Measurements from ENCODE around the gene EFCAB6. TPM values are rescaled to one million over a fixed set of nuclear protein-coding genes. Genes with fewer than 3 reads are reported as not detected.

EFCAB6 gene
- total RNA-seq, 1 experiment from 2014 or later = 2.9 TPM

DNA sequence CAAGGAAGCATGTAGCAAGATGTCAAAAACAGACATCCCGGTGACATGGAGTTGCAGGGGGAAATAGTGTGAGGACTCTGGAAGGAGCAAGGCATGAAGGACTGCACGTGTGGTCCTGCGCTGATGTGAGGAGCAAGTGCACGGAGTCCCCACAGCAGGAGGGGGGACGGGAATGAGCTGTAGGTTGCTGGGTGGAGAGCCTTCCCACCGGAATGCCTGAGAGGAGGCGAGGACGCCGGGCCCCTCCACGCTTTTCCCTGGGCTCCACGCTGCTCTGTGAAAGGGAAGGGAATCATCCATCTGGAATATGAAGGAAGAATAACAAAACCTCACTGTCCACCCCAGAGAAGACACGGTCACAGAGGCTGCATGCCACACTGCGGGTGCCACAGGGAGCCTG, 23.6 kb upstream of the EFCAB6 start:
- no peak overlapping the region for H3K4me3 ChIP-seq
- no peaks in the 10 kb centered on the region for H3K9me3 ChIP-seq
- no peak for DNase-seq
- no peaks in the 10 kb centered on the region for H3K27me3 ChIP-seq
- H3K36me3 ChIP-seq = no peaks in the 10 kb centered on the region

DNA sequence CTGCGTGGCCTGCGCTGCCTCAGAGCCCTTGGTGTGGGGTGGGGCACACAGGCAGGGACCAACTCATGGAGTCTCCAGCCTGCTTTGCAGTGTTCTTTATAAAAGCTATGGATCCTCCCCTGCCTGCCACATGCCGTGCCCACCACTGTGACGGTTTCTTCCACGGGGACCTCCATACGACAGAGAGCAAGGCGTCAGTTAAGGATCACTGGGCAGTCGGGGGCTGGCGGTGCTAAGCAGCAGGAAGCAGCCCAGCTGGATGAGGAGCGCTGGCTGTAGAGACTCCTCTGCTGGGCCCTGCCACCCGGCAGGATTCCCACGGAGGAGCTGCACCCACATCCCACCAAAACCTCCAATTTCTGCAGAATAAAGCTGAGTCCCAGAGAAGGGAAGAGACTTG, 23.1 kb upstream of the EFCAB6 start:
- no peak overlapping the region for H3K4me3 ChIP-seq
- no peaks in the 10 kb centered on the region for H3K36me3 ChIP-seq
- H3K27me3 ChIP-seq = no peaks in the 10 kb centered on the region
- DNase-seq = no peak
- no peaks in the 10 kb centered on the region for H3K9me3 ChIP-seq

DNA sequence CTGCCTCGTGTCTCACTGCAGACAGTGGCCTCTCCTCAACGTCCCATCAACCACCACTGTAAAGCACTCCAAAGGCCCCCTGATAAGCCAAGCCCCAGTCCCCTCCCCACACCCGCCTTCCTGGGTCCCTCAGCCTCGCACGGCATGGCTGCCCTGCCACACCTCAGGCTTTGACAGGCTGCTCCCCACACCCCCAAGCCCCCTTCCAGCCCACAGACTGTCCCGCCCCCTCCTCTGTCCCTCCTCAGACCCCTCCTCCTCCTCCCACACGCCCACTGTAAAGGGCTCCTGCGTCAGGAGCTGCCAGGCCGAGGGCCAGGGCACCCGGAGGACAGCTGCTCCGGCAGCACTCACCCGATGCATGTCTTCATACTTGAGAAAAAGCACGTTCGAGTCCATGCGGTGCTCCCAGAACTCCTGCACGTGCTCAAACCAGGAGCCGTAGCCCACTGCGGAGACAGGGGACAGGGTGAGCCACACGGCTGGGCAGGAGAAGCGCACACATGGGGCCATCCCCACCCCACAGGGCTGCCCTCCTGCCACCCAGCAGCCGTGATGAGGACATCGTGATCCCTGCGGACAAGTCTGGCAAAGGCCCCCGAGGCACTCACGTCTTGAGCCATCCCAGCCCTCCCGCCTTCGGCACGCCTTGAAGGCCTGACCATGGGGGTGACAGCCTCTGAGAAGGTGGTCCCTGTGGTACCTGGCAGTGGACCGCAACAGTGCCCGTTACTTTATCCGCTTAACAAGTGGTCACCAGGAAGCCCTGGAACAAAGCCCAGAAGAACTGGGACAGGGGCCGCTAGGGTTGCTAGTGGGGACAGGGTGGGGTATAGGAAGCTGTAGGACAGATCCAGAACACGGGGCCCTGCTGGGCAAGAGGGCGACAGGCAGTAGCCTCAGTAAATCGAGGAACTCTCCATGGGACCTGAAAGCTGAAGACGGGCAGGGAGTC, 21.5 kb upstream of the EFCAB6 start:
- Histone ChIP-seq H3K27me3 (no peaks in the 10 kb centered on the region), H3K36me3 (no peaks in the 10 kb centered on the region), H3K4me3 (no peak overlapping the region), H3K9me3 (no peaks in the 10 kb centered on the region)
- DNase-seq = no peak

DNA sequence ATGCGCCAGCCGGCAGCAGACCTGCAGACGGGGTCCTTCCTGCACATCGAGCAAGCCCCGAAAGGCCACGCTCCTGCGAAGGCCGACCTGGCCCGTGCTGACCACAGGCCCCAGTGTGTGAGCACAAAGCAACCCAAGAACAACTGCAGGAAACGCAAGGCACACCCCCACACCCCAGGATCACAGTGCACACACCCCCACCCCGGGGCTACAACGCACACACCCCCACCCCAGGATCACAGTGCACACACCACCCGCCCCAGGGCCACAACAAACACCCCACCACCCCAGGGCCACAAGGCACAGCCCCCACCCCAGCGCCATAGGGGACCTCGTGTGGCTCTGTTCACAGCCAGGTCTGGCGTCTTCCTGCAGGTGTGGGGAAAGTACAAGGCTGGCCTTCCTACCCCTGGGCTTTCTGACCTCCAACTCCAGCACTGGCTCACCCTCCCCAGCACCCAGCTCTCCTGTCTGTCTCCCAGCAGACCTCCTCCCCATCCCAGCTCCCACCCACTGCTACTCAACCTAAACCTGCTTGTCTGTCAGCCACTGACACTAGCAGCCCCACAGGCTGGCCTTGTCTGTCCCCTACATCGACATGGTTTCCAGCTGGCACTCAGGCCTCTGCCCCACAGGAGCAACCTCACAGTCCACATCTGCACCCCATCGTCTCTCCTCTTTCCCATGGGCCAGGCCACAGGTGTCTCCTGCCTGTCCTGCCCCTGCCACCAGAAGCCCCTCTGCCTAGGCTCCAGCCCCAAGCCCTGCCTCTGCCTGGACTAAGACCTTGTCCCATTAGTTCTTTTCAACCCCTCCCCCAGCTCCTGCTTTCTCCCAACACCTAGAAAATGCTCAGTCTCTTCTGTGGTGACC, 20.5 kb upstream of the EFCAB6 start:
- DNase-seq = no peak
- H3K27me3 ChIP-seq = no peaks in the 10 kb centered on the region
- H3K4me3 ChIP-seq = no peak overlapping the region
- no peaks in the 10 kb centered on the region for H3K9me3 ChIP-seq
- no peaks in the 10 kb centered on the region for H3K36me3 ChIP-seq

DNA sequence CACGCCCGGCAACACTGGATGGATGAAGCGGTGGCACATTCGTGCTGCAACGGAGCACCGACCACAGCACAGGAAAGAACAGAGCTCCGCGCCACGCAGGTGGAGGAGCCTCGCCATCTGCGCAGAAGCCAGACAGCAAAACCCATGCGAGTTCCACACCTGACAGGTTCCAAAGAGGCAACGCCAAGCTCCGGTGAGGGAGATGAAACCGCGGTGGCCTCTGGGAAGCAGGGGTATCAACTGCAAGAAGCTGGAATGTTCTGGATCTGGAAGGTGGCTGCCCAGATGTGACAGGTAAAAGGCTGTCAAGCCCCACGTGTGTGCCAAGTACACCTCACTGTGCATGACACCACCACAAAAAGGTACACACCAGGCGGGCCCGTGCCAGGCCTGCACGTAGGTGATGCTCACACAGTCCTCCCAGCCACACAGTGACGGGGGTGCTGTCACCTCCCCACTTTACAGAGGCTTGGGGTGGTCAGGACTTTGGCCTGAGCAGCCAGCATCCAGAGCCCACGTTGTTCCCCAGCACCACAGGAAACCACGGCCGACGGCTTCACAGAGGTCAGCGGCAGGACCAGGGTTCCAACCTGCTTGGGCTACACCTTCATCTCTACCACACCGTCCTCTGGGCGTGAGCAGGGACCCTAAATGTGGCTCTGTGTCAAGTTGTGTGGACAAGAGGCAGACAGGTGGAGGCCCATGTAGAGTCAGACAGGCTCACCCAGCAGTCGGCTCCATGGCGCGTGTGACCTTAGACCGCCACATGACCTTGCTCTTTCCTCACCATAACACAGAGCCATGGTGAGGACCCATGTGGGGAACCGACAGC, 19.7 kb upstream of the EFCAB6 start:
- Histone ChIP-seq H3K9me3 (no peaks in the 10 kb centered on the region), H3K4me3 (no peak overlapping the region)
- no peak for DNase-seq

DNA sequence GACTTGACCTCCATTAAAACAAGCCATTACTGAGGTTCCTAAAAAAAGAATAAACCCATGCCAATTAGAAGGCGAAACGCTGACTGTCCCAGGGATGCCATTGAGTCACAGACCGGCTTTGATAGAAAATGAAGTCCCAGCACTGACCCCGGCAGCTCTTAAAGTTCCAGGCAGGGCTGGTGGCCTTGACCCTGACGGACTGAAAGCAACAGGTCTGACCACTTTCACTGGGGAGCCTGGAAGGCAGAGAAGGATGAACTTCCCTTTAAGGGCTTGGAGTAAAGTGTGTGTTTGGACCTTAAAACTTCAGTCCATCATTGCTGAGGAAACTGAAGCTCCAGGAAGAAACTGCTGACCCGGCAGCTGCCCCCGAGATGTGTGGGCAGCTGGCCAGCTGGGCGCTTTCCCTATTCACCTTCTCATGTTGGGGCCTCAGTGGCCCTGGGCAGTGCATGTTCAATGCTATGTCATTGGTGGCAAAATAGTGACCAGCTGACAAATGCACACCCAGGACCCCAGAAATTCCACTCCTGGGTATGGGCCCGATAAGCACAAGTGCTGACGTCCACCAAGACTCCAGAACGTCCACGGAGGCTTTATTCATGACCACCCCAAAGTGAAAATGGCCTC, 18.9 kb upstream of the EFCAB6 start:
- H3K27me3 ChIP-seq = no peaks in the 10 kb centered on the region
- H3K9me3 ChIP-seq = no peaks in the 10 kb centered on the region
- no peak overlapping the region for H3K4me3 ChIP-seq
- DNase-seq = no peak
- no peaks in the 10 kb centered on the region for H3K36me3 ChIP-seq

More for the DNA sequence above, 19.7 kb upstream of the EFCAB6 start:
- Histone ChIP-seq H3K36me3 (no peaks in the 10 kb centered on the region), H3K27me3 (no peaks in the 10 kb centered on the region)

DNA sequence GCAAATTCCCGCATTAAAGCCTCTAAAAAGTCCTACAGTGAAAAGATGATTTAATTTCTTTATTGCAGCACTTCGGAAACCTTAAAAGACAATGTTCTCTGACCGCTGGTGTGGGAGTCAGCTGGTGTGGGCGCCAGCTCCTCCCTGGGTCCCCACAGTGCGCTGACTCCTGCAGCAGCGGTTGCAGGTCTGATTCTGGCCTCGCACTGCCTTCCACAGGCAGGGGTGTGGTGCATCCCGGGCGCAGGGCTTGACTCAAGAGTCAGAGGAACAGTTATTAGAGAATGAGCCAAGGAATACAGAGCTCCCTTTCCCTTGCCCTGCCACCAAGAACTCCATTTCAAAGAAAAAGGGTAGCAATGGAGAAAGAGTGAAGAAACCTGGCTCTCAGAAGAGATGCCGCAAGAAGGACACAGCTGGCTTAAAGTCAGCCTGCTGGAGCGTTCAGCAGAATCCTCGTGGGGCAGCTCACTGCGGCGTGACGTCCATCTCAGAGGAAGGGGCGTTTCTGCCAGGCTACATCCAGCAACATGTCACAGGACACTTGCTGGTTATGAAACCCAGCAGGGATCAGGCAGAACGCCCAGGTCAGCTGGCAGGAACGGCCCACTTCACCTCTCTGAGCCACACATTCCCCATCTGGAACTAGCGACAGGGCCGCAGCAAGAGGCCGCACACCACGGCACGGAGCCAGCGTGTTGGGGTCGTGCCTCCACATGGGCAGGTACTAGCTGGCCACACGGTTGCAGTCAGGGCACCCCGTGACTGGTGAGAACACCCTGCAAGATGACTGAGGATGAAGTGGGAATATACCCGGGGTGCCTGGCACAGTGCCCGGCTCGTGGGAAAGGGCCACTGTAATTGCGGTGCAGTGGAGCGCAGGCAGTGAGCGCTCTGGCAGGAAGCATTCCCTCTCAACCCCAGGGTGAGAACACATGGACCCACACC, 18.1 kb upstream of the EFCAB6 start:
- peak; percentile 65 for DNase-seq
- no peak overlapping the region for H3K4me3 ChIP-seq
- no peaks in the 10 kb centered on the region for H3K36me3 ChIP-seq
- no peaks in the 10 kb centered on the region for H3K27me3 ChIP-seq
- no peaks in the 10 kb centered on the region for H3K9me3 ChIP-seq

DNA sequence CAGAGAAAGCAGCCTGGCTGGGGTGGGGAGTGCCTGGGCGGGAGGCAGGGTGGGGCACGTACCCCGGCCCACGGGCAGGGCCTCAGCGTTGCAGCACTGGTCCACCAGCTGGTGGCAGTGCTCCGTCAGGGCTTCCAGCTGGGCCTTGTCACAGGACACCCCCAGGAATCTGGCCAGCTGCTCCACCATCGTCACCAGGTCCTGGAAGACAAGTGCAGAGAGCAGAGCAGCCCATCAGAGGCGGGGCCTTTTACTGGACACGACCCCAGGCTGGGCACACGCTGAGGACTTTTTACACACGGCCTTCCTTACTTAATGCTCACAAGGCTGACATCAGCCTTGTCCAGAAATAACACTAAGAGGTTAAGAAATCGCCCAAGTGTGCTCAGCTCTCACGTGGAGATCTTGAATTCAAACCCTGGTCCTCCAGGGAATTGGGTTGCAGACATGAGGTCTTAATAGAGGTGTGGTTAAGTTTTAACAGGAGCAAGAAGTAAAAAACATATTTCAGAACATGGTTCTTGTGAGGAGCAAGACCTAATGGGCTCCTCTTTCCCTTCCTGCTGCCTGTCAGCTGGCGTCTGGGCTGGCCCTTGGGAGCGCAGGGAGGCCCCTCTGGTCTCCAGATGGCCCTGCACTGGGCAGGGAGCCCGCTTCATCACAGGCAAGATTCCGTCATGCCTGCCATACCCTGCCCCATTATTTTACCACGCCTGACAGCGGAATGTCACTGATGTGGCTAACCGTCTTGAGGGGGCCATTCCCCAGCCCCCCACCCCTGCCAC, 17.1 kb upstream of the EFCAB6 start:
- H3K4me3 ChIP-seq = no peak overlapping the region
- no peaks in the 10 kb centered on the region for H3K27me3 ChIP-seq
- no peaks in the 10 kb centered on the region for H3K9me3 ChIP-seq
- peak; percentile 39 for DNase-seq
- H3K36me3 ChIP-seq = no peaks in the 10 kb centered on the region

DNA sequence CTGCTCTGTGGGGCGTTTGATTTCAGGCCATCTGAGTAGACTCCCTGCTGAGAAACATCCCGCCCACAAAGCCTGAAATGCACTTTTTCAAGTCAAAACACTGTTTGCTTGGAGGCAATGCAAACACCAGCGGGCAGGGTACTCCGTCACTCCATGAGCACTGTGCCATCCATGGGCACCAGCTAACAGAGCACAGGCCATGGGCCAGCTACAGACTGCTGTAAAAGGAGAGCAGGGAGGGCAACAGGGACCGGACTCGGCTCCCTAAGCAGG, 16.6 kb upstream of the EFCAB6 start:
- H3K9me3 ChIP-seq = no peaks in the 10 kb centered on the region
- H3K36me3 ChIP-seq = no peaks in the 10 kb centered on the region
- H3K27me3 ChIP-seq = no peaks in the 10 kb centered on the region
- no peak overlapping the region for H3K4me3 ChIP-seq
- no peak for DNase-seq

DNA sequence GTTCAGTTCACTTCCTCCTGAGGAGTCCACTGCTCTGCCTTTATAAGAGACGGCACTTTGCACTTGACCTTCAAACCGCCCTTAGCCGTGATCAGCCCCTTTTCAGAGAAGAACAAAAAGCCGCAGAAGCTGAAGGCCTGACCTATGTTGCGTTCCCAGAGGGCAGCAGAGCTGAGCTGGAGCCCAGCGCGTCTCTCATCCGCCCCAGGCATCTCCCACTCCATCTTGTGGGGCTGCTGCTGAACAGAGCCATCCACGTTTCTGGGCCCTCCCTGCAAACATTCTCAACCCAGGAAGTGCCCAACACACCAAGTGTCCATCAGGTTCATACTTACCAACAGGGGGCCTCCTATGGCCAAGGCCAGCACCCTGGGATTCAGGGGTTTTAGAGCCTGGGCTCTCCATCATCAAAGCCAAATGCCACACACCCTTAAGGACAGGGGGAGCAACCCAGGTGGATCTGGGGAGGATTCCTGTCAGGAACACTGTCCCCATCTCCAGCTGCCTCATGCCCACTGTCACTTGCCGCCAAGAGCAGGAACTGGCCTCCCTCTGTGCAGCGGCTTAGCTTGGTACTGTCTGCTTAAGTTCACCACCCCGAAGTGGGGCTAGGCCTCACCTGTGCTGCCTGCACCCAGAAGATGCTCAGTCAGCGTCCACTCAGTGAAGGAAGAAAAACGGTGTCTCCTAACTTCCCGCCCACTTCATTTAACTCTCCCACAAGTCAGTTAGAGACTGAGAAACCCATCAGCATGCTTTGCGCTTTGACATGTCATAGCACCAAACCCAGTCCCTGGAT, 16.0 kb upstream of the EFCAB6 start:
- Histone ChIP-seq H3K4me3 (no peak overlapping the region), H3K9me3 (no peaks in the 10 kb centered on the region), H3K27me3 (no peaks in the 10 kb centered on the region), H3K36me3 (no peaks in the 10 kb centered on the region)
- DNase-seq = no peak

DNA sequence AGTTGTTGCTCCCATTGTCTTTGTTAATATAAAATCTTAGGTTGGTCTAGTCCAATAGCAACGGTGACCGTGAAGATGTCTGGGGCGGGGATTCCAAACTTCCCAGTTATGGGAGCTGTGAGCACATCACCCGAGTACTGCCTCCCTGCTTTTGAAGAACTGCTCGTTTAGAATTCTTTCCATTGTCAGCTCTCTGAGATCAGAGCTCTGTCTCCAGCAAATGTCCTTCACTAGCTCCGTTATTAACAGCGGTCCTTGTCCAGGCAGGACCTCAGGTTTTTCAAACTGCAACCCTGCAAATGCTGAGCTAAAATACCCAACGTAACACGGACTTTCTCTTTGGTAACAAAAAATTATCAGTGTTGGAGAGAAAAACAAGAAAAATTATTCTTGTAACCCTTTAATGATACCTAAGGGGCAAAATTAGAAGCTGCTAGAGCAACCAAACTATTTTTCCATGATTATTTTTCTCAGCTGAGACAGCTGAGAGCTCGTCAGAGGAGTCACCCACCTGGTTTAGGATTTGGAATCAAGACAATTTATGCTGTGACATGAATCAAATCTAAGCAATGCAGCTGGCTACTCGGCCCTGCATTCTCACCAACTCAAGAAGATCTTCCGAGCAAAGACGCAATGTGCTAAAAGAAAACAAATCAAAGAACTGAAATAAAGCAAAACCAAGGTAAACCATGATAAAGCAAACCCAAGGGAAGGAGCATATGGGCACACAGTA, 15.1 kb upstream of the EFCAB6 start:
- Histone ChIP-seq H3K36me3 (no peaks in the 10 kb centered on the region), H3K9me3 (no peaks in the 10 kb centered on the region), H3K27me3 (no peaks in the 10 kb centered on the region), H3K4me3 (peak overlapping the region; percentile 10)
- no peak for DNase-seq

DNA sequence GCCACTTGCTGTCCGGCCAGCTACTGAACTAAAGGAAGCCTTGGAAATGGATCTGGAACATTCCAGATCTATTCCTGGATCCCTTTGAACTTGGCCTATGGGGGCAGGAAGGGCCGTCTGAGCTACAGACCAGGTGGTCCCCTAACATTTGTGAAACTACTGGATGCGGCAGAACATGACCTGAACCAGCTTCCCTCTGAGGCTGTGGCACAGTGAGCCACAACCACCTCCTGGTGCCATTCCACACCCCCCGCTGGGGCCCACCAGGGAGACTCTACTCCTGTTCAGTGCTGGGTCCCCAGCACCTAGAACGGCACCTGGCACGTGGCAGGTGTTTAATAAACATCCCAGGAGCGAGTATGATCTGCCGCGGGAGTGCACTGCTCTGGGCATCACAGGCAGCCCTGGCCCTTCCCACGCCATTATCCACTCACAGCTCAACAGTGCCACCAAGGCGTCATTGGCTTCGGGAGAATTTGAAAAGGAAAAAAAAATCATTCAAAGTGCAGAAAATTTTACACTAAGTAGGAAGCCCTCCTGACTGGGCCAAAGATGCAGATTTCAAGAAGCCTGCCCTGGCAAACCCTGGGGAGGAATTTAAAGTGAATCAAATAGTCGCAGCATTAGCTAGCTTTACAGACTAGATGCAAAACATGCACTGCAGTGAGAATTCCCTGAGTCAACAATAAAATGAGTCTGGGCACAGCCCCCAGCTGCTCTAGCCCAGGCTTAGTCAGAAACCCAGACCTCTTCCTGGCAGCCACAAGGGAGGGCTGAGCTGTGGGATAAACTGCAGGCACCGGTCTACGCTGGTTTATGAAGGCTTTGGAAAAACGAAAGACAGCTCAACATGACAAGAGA, 14.3 kb upstream of the EFCAB6 start:
- peak; percentile 82 for DNase-seq
- H3K9me3 ChIP-seq = no peaks in the 10 kb centered on the region
- no peaks in the 10 kb centered on the region for H3K27me3 ChIP-seq
- H3K36me3 ChIP-seq = no peaks in the 10 kb centered on the region
- peak overlapping the region; percentile 10 for H3K4me3 ChIP-seq

DNA sequence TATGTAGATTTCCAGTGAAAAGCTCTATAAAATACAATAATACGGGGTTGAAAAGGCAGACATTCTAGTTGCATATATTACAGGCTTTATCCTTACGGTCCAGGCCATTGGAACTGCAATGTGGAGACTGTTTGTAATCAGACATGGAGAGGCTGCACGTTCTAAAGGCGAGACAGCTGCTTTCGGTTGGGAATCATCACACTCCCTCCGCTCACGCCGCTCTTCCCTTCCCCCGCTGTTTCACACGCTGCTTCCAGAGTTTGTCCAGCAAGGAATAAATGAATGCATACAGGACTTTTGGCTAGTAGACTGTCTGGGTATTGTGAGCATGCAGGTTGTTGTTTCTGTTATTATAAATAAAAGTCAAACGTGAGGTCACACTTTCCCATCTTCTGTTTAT, 13.5 kb upstream of the EFCAB6 start:
- H3K9me3 ChIP-seq = no peaks in the 10 kb centered on the region
- no peak overlapping the region for H3K4me3 ChIP-seq
- no peaks in the 10 kb centered on the region for H3K36me3 ChIP-seq
- no peak for DNase-seq
- no peaks in the 10 kb centered on the region for H3K27me3 ChIP-seq
